ENCODE results near the gene GPR162. TPM values are rescaled to one million over a fixed set of nuclear protein-coding genes. Genes with fewer than 3 reads are reported as not detected.
A peak's percentile ranks its signal among the peaks of the same experiment; 100 is the strongest.

The GPR162 gene
- total and polyA plus RNA-seq, 10 of the 15 experiments (the other 5 are each of a cell fraction or from before 2014, with no cell fraction given) = not detected

- TF ChIP-seq, protein P1, sequence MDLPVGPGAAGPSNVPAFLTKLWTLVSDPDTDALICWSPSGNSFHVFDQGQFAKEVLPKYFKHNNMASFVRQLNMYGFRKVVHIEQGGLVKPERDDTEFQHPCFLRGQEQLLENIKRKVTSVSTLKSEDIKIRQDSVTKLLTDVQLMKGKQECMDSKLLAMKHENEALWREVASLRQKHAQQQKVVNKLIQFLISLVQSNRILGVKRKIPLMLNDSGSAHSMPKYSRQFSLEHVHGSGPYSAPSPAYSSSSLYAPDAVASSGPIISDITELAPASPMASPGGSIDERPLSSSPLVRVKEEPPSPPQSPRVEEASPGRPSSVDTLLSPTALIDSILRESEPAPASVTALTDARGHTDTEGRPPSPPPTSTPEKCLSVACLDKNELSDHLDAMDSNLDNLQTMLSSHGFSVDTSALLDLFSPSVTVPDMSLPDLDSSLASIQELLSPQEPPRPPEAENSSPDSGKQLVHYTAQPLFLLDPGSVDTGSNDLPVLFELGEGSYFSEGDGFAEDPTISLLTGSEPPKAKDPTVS (IDR thresholded peaks at IDR 0.05; ENCODE audit: low read depth, low read length) = no peak
- TF ChIP-seq POLR2AphosphoS5 (IDR thresholded peaks at IDR 0.05; ENCODE audit: low read length) (peak; percentile 14; the same call in 1 of the 2 replicates), MXI1 (IDR thresholded peaks at IDR 0.05; ENCODE audit: low read depth, low read length) (peak; percentile 80), SP1 (IDR thresholded peaks at IDR 0.05; ENCODE audit: low read depth, low read length) (peak; percentile 63), CREB1 (IDR thresholded peaks at IDR 0.05; ENCODE audit: low read depth) (peak; percentile 26; the same call in 1 of the 2 replicates), RBBP5 (conservative IDR thresholded peaks at IDR 0.05) (no peak), SIX5 (IDR thresholded peaks at IDR 0.05; ENCODE audit: low read depth, low read length, severe bottlenecking) (no peak), NR2F1 (conservative IDR thresholded peaks at IDR 0.05) (0 out of 2 replicates have a peak, but pooled peaks have one; percentile 3), TARDBP (IDR thresholded peaks at IDR 0.05; ENCODE audit: borderline replicate concordance) (0 out of 2 replicates have a peak, but pooled peaks have one; percentile 35), IKZF1 (conservative IDR thresholded peaks at IDR 0.05) (peak; percentile 29; the same call in 1 of the 2 replicates), RELA (IDR thresholded peaks at IDR 0.05; ENCODE audit: borderline replicate concordance, partially characterized antibody) (peak; percentile 16), TBL1XR1 (IDR thresholded peaks at IDR 0.05; ENCODE audit: low read depth, low read length) (no peak), RAD21 (IDR thresholded peaks at IDR 0.05; ENCODE audit: insufficient read depth, low read depth, low read length) (peak; percentile 51), SRF (IDR thresholded peaks at IDR 0.05; ENCODE audit: low read depth in 2 of 2, low read length in 2 of 2) (0 out of 4 replicates have a peak, but pooled peaks of 1 of the 2 experiments have one; percentile 5), CTCF (IDR thresholded peaks at IDR 0.05 in 2 of 3, conservative IDR thresholded peaks at IDR 0.05 in 1 of 3; ENCODE audit: control insufficient read depth in 2 of 3, extremely low read depth in 1 of 3, insufficient read depth in 1 of 3, low read depth in 3 of 3, low read length in 3 of 3) (peak; percentile 92 to 99 (median 95)), NKRF (conservative IDR thresholded peaks at IDR 0.05) (peak; percentile 64; the same call in 1 of the 2 replicates)
- TF ChIP-seq, protein P2, sequence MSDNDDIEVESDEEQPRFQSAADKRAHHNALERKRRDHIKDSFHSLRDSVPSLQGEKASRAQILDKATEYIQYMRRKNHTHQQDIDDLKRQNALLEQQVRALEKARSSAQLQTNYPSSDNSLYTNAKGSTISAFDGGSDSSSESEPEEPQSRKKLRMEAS (IDR thresholded peaks at IDR 0.05; ENCODE audit: low read depth, low read length) = peak; percentile 83
- TF ChIP-seq, protein P3, sequence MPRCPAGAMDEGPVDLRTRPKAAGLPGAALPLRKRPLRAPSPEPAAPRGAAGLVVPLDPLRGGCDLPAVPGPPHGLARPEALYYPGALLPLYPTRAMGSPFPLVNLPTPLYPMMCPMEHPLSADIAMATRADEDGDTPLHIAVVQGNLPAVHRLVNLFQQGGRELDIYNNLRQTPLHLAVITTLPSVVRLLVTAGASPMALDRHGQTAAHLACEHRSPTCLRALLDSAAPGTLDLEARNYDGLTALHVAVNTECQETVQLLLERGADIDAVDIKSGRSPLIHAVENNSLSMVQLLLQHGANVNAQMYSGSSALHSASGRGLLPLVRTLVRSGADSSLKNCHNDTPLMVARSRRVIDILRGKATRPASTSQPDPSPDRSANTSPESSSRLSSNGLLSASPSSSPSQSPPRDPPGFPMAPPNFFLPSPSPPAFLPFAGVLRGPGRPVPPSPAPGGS (IDR thresholded peaks at IDR 0.05; ENCODE audit: borderline replicate concordance, insufficient read depth, low read depth, low read length, poor library complexity, severe bottlenecking) = peak; percentile 61
- TF ChIP-seq, protein P4, sequence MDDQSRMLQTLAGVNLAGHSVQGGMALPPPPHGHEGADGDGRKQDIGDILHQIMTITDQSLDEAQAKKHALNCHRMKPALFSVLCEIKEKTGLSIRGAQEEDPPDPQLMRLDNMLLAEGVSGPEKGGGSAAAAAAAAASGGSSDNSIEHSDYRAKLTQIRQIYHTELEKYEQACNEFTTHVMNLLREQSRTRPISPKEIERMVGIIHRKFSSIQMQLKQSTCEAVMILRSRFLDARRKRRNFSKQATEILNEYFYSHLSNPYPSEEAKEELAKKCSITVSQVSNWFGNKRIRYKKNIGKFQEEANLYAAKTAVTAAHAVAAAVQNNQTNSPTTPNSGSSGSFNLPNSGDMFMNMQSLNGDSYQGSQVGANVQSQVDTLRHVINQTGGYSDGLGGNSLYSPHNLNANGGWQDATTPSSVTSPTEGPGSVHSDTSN (IDR thresholded peaks at IDR 0.05; ENCODE audit: insufficient replicate concordance, low read depth, low read length) = no peak
These were observed 50.7 kb downstream of the GPR162 start (continued) for GRCh38 chr12:6872073-6873048.

Measured in GM12878 (cell line).